Duodenal mucosa (tissue), 2 donors: ENCODE data around the gene ATAD1.
"Not testable (repeated sequence)": the region's sequence is repeated elsewhere in the genome, so short reads cannot be mapped to it uniquely, and the experiment has no call there.

Experiments
- H3K27ac ChIP-seq: one replicate; pipeline ENCODE4 v1.7.0; 2013; ENCODE audit warnings: low read depth, low read length
- H3K27me3 ChIP-seq, 2 donors: one replicate each; pipeline ENCODE4 v1.7.0; 2013; ENCODE audit warnings: low read length in 2 of 2, control low read depth in 1 of 2; ENCODE audit not compliant: insufficient read depth in 2 of 2, control insufficient read depth in 1 of 2
- H3K36me3 ChIP-seq, 2 donors: one replicate each; pipeline ENCODE4 v1.7.0; 2013; ENCODE audit warnings: low read length in 2 of 2, control low read depth in 1 of 2; ENCODE audit not compliant: insufficient read depth in 2 of 2, control insufficient read depth in 1 of 2
- H3K4me1 ChIP-seq, 2 donors: one replicate each; pipeline ENCODE4 v1.7.0; 2013; ENCODE audit warnings: low read length in 2 of 2, control low read depth in 1 of 2; ENCODE audit not compliant: insufficient read depth in 2 of 2, control insufficient read depth in 1 of 2
- H3K4me3 ChIP-seq, 2 donors: one replicate each; pipeline ENCODE4 v1.7.0; 2013; ENCODE audit warnings: low read length in 2 of 2, low read depth in 1 of 2
- H3K9ac ChIP-seq, 2 donors: one replicate each; pipeline ENCODE4 v1.7.0; 2013; ENCODE audit warnings: low read length in 2 of 2, low read depth in 1 of 2
- H3K9me3 ChIP-seq, 2 donors: one replicate each; pipeline ENCODE4 v1.7.0; 2013; ENCODE audit warnings: low read length in 2 of 2, control low read depth in 1 of 2; ENCODE audit not compliant: control insufficient read depth in 1 of 2

ATAD1 gene

DNA sequence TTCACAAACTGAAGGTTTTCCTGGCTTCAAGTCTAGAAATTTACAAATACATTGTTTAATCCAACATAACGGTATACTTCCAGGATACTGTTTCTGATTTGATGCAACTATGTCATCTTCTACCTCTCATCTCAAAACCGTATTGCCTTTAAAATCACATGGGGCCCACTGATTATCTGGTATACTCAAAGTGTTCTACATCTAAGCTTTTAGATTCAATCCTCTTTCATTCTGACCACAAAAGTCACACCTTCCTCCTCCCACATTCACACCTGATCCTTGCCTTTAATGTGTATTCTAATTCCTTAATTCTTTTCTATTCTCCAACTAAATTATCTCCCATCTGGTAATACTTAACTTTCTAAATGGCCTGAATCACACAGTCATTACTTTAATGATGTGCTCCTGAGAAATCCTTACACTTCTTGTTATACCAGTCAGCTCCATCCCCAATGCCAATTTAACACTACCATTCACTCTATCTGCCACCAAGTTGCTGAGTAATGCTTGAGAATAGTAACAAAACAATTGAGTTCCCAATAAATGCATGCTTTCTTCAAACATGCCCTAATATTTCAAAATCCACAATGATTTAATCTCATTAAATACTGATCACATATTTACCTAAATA, 13.0 kb downstream of the ATAD1 start:
- peaks cover 0 to 6% of the 10 kb centered on the region in 2 donors for H3K9me3 ChIP-seq
- no peak overlapping the region for H3K4me3 ChIP-seq
- no peaks in the 10 kb centered on the region for H3K27me3 ChIP-seq
- no peak overlapping the region for H3K9ac ChIP-seq
- peaks cover 16 to 20% of the 10 kb centered on the region in 2 donors for H3K36me3 ChIP-seq
- no peaks in the 10 kb centered on the region for H3K4me1 ChIP-seq
- no peak overlapping the region for H3K27ac ChIP-seq

- Histone ChIP-seq H3K36me3 (peaks cover 16 to 20% of the 10 kb centered on the region in 2 donors), H3K4me3 (no peak overlapping the region), H3K4me1 (no peaks in the 10 kb centered on the region), H3K27ac (no peak overlapping the region), H3K27me3 (no peaks in the 10 kb centered on the region), H3K9me3 (peaks cover 0 to 6% of the 10 kb centered on the region in 2 donors), H3K9ac (no peak overlapping the region)
Observed at GRCh38 chr10:87803831-87804230, 14.2 kb downstream of the ATAD1 start.

GRCh38 chr10:87803328-87803727, 14.7 kb downstream of the ATAD1 start:
- Histone ChIP-seq H3K4me1 (no peaks in the 10 kb centered on the region), H3K36me3 (peaks cover 16% of the 10 kb centered on the region in 2 donors), H3K27me3 (no peaks in the 10 kb centered on the region), H3K9me3 (peaks cover 0 to 6% of the 10 kb centered on the region in 2 donors), H3K27ac (no peak overlapping the region), H3K4me3 (no peak overlapping the region), H3K9ac (no peak overlapping the region)

- H3K27ac ChIP-seq, H3K4me1 ChIP-seq, H3K4me3 ChIP-seq, H3K9ac ChIP-seq, H3K27me3 ChIP-seq, H3K9me3 ChIP-seq: not testable (repeated sequence)
- peaks cover 11 to 12% of the 10 kb centered on the region in 2 donors for H3K36me3 ChIP-seq
Observed at GRCh38 chr10:87801813-87802435, 16.1 kb downstream of the ATAD1 start.

DNA sequence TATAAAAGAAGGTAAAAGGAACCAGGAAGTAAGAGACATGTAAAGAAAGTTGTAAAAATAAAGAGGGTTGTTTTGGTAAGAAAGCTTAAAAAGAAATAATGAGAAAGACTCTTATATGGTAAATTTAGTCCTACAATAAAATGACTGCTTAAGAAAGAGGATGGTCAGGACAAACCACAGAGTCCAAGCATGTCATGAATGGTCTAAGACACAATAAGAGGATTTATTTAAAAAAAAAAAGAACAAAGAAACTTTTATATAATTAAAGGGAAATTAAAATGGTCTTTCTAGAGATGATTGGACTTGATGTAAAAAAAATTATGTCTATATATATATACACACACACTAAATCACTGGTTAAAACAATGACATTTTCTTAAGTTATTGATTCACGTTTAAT, 18.2 kb downstream of the ATAD1 start:
- no peaks in the 10 kb centered on the region for H3K4me1 ChIP-seq
- H3K27me3 ChIP-seq, result no peaks in the 10 kb centered on the region
- no peak overlapping the region for H3K27ac ChIP-seq
- no peak overlapping the region for H3K9ac ChIP-seq
- no peak overlapping the region for H3K4me3 ChIP-seq
- peaks cover 6 to 8% of the 10 kb centered on the region in 2 donors for H3K36me3 ChIP-seq
- H3K9me3 ChIP-seq, result peaks cover 0 to 6% of the 10 kb centered on the region in 2 donors

- Histone ChIP-seq H3K4me1 (no peaks in the 10 kb centered on the region), H3K9ac (no peak overlapping the region), H3K4me3 (no peak overlapping the region), H3K27me3 (no peaks in the 10 kb centered on the region), H3K9me3 (peaks cover 0 to 6% of the 10 kb centered on the region in 2 donors), H3K27ac (no peak overlapping the region), H3K36me3 (peaks cover 0 to 3% of the 10 kb centered on the region in 2 donors)
Observed at GRCh38 chr10:87798082-87798481, 19.9 kb downstream of the ATAD1 start.

GRCh38 chr10:87794285-87794684, 23.7 kb downstream of the ATAD1 start:
- Histone ChIP-seq H3K27me3 (no peaks in the 10 kb centered on the region), H3K9ac (no peak overlapping the region), H3K36me3 (peaks cover 5 to 13% of the 10 kb centered on the region in 2 donors), H3K4me3 (no peak overlapping the region), H3K4me1 (no peaks in the 10 kb centered on the region), H3K9me3 (no peaks in the 10 kb centered on the region), H3K27ac (no peak overlapping the region)

- no peaks in the 10 kb centered on the region for H3K27me3 ChIP-seq
- H3K4me3 ChIP-seq, result no peak overlapping the region
- no peak overlapping the region for H3K27ac ChIP-seq
- peaks cover 5 to 14% of the 10 kb centered on the region in 2 donors for H3K36me3 ChIP-seq
- H3K9me3 ChIP-seq, result no peaks in the 10 kb centered on the region
- H3K9ac ChIP-seq, result no peak overlapping the region
- no peaks in the 10 kb centered on the region for H3K4me1 ChIP-seq
Observed at GRCh38 chr10:87790185-87790584, 27.8 kb downstream of the ATAD1 start.

DNA sequence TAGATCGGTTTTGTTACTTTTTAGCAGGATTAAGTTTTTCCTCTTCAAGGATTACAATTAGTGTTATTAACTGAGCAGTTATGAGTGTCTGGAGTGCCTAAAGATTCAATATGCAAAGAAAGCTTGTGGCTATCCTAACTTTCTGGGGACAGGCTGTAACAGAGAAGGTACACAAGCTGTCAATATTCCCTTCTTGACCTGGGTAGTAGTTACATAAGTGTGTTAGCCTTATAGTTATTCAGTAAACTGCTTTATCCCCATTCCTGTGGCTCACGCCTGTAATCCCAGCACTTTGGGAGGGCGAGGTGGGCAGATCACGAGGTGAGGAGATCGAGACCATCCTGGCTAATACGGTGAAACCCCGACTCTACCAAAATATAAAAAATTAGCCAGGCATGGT, 31.6 kb downstream of the ATAD1 start:
- Histone ChIP-seq H3K36me3 (peaks cover 0 to 23% of the 10 kb centered on the region in 2 donors), H3K27me3 (no peaks in the 10 kb centered on the region), H3K27ac (no peak overlapping the region), H3K4me3 (no peak overlapping the region), H3K9me3 (no peaks in the 10 kb centered on the region), H3K9ac (no peak overlapping the region), H3K4me1 (no peaks in the 10 kb centered on the region)

DNA sequence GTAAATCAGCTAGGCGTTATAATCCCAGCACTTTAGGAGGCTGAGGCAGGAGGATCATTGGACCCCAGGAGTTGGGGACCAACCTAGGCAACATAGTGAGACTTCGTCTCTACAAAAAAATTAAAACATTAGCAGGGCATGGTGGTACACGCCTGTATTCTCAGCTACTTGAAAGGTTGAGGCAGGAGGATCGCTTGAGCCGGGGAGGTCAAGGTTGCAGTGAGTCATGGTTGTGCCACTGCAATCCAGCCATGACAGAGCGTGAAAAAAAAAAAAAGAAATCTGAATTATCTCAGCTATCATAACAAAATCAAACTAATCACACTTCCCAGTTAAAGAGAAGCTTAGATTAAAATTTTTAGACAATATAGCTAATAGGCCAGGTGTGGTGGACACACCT, 35.3 kb downstream of the ATAD1 start:
- H3K9ac ChIP-seq, result no peak overlapping the region
- no peaks in the 10 kb centered on the region for H3K4me1 ChIP-seq
- H3K27ac ChIP-seq, result no peak overlapping the region
- no peaks in the 10 kb centered on the region for H3K27me3 ChIP-seq
- no peak overlapping the region for H3K4me3 ChIP-seq
- H3K9me3 ChIP-seq, result no peaks in the 10 kb centered on the region
- peaks cover 8 to 22% of the 10 kb centered on the region in 2 donors for H3K36me3 ChIP-seq
